GM12872 (cell line): ENCODE data around the gene RAG1.
A peak's percentile ranks its signal among the peaks of the same experiment; 100 is the strongest.

ENCODE experiments used
- TF ChIP-seq, protein P1 (sequence below): IDR thresholded peaks from 3 replicates; pipeline ENCODE4 v1.5.1; 2011; ENCODE audit warnings: low read depth, mild to moderate bottlenecking, low read length, moderate library complexity; ENCODE audit not compliant: insufficient read depth

RAG1 gene

DNA sequence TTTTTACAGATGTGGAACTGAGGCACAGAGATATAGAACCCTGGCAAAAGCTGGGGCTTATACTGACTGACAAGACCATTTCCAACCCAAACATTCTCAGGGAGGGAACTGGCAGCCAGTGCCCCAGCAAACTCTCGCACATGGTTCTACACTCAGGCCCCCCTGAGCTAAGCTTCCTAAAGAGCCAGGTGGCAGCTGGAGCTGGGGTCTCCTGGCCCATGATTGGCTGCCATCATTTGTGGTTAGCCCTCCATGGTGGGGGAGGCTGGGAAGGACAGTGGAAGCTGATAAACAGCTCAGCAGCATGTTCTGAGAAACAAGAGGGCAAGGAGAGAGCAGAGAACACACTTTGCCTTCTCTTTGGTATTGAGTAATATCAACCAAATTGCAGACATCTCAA is at the start of gene RAG1:
Gene RAG1, plus strand, starts transcription at position 314 of the 400 bp plus-strand sequence. CDS start 5,298 bp downstream, outside the sequence.
- TF ChIP-seq, protein P1, sequence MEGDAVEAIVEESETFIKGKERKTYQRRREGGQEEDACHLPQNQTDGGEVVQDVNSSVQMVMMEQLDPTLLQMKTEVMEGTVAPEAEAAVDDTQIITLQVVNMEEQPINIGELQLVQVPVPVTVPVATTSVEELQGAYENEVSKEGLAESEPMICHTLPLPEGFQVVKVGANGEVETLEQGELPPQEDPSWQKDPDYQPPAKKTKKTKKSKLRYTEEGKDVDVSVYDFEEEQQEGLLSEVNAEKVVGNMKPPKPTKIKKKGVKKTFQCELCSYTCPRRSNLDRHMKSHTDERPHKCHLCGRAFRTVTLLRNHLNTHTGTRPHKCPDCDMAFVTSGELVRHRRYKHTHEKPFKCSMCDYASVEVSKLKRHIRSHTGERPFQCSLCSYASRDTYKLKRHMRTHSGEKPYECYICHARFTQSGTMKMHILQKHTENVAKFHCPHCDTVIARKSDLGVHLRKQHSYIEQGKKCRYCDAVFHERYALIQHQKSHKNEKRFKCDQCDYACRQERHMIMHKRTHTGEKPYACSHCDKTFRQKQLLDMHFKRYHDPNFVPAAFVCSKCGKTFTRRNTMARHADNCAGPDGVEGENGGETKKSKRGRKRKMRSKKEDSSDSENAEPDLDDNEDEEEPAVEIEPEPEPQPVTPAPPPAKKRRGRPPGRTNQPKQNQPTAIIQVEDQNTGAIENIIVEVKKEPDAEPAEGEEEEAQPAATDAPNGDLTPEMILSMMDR: no peak

DNA sequence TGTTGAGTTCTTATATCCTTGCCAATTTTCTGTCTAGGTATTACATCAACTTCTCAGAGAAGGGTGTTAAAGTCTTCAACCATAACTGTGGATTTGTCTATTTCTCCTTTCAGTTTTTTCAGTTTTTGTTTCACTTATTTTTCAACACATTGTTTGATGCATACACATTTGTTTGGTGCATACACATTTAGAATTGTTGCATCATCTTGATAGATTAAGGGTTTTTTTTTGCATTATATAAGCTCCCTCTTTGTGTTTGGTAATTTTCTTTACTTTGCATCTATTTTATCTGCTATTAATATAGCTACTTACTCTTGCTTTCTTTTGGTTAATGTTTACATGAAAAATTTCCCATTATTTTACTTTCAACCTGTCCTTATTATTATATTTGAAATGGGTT is 37.0 kb upstream of the RAG1 start:
- TF ChIP-seq, protein P1: no peak

DNA sequence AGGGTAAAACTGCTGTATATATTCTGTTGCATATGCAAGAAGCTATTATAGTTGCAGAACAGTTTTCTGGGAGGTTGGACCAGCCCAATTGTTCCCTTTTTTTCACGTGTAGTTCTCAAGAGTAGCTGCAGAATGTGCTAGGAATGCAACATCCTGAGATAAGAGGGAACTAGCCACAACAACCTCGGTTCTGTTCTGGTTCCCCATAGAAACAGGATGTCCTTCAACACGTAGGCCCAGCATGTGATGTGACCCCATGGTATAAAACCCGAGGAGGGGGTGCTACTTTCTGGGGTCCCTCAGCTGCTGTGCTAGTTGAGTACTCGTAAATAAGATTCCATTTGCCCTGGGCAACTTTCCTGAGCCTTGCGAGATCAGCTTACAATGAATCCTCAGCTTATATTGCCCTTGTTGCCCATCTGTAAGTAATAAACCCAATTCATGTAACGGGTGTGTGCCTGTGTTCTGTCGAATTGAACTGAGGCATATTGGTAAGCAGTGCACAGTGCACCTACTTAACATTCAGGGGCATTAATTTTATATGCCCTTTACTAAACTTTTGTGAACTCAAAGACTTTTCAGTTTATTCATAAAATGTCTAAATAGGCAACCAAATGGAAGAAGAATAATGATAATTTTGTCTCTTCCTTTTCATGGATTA is 34.7 kb upstream of the RAG1 start:
- TF ChIP-seq, protein P1: no peak

DNA sequence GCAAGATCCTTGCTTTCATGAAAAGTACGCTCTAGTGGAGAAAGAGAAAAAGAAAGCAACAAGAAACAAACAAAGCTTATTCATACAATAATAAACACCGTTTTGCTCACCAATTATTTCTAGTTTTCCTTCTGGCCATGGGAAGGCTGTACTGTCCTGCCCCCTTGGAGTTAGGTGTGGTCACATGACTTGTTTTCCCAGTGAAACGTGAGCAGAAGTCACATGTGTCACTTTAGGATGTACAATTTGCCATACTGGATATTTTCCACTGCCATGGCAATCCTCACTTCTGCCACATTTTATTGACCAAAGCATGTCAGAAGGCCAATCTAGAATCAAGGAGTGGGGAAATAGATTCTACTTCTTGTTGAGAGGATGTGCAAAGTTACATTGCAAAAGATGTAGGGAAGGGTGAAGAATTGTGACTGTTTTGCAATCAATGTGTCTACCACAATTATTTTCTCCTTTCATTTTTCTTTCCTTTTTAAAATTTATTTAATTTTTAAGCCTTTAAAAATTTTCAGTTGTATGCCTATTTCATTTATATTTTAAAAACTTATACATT is 33.4 kb upstream of the RAG1 start:
- TF ChIP-seq, protein P1: no peak

DNA sequence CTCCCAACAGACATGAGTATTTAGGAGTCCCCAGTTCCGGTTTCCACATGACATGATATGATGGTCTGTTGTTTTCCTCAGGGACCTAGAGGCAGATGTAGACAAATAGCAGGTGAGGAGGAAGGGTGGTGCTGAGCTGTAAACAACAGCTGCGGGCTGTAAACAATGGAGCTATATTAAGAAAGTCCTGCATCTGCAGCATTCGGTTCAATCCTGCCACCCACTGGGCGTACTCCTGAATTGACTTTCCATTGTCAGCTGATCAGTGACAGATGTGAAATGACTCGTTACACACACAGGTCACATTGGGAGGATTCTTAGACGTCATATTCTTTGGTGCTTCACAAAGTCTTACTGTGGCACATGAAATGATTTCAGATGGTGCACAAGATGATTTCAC is 26.8 kb upstream of the RAG1 start:
- TF ChIP-seq, protein P1: peak; percentile 50

DNA sequence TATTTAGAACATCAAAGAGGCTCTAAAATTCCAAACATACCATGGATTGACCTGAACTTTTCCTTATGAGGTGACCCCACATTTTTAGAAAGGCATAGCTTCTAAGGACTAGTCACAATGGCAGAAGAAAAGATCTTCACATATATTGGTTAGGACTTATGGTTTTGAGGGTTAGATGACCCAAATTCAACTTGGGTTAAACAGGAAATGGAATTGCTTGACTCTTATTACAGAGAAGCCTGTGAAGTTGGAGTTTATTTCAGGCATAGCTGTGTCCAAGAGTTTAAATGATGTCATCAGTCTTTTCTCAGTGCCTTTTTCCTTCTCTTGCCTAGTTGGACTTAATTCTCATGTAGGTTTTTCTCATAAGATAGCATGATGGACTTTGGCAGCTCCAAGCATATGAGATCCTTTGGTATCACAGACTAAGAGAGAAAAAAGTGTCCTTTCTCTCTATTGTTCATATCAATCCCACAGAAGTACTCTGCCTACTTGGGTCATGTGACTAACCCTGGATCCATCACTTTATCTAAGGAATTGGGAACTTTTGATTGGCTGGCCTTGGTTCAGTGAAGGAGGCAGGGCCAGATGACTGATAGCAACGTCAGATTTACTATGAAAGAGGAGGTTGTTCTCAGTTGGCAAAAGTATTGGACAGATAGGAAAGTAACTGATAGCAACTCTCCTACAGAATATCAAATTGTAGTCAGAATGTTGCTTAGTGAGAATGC is 17.3 kb upstream of the RAG1 start:
- TF ChIP-seq, protein P1: no peak

DNA sequence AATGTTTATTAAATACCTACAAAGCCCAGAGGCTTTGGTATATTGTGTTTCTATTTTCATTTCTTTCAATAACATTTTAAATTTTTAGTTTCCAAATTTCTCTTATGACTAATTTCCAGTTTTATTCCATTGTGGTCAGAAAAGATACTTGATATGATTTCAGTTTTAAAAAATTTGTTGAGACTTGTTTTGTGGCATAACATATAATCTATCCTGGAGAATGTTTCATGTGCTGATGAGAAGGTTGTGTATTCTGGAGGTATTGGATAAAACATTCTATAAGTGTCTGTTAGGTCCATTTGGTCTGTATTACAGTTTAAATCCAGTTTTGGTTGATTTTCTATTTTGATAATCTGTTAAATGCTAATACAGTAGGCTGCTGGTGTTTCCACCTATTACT is 9.8 kb upstream of the RAG1 start:
- TF ChIP-seq, protein P1: no peak
